Measurements from ENCODE around the gene FER.
"Not testable (repeated sequence)": the region's sequence is repeated elsewhere in the genome, so short reads cannot be mapped to it uniquely, and the experiment has no call there.

The FER gene

DNA sequence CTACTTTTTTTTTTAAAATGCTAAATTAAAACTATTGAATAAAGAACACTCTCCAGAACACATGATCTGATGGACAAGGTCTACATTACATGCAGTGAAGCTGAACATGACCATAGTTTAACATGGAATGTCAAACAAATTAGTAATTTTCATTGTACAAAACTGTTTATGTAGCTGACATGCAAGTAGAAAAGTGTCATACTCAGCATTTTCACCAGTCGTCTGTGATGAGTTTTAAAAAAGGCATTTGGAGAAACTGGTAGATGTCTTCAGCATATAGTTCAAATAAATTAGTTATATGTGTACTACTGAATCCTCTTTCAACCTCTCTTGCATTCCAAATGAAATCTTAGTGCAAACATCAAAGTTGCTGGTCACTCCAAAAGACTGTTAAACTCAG lies 301.9 kb downstream of the FER start:
- no peak for TF ChIP-seq CTCF (IDR thresholded peaks at IDR 0.05; ENCODE audit: low read length, missing control alignments)
- no peak overlapping the region for H3K4me3 ChIP-seq (replicated peaks; ENCODE audit: low read depth, low read length)
- DNase-seq (ENCODE audit: low read depth) = no peak

GRCh38 chr5:109050321-109050720 lies 302.6 kb downstream of the FER start:
- DNase-seq (ENCODE audit: low read depth); H3K4me3 ChIP-seq (replicated peaks; ENCODE audit: low read depth, low read length): not testable (repeated sequence)

GRCh38 chr5:109052216-109052615 lies 304.5 kb downstream of the FER start:
- DNase-seq (ENCODE audit: low read depth); H3K4me3 ChIP-seq (replicated peaks; ENCODE audit: low read depth, low read length): not testable (repeated sequence)

- no peak overlapping the region for H3K4me3 ChIP-seq (replicated peaks; ENCODE audit: low read depth, low read length)
- no peak for TF ChIP-seq CTCF (IDR thresholded peaks at IDR 0.05; ENCODE audit: low read length, missing control alignments)
- DNase-seq (ENCODE audit: low read depth) = peak; percentile 69
These were observed 306.3 kb downstream of the FER start for GRCh38 chr5:109053995-109054417.

DNA sequence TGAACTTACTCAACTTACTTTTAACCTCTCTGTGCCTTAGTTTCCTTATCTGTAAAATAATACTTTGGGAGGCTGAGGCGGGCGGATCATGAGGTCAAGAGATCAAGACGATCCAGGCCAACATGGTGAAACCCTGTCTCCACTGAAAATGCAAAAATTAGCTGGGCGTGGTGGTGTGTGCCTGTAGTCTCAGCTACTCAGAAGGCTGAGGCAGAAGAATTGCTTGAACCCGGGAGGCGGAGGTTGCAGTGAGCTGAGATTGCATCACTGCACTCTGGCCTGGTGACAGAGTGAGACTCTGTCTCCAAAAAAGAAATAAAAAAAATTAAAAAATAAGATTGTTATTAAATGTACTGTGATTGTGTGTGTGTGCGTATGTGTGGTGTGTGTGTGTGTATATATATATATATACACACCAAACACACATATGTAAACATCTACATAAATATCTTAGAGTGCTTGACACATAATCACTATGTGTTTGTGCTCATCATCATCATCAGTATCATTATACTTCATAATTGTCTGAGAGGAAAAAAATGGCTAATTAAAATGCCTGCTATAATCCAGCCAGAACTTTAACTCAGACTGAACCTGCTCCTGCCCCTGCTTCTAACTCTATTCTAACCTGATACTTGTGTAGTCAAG lies 312.8 kb downstream of the FER start:
- DNase-seq (ENCODE audit: low read depth) = no peak
- no peak for TF ChIP-seq CTCF (IDR thresholded peaks at IDR 0.05; ENCODE audit: low read length, missing control alignments)
- no peak overlapping the region for H3K4me3 ChIP-seq (replicated peaks; ENCODE audit: low read depth, low read length)

DNA sequence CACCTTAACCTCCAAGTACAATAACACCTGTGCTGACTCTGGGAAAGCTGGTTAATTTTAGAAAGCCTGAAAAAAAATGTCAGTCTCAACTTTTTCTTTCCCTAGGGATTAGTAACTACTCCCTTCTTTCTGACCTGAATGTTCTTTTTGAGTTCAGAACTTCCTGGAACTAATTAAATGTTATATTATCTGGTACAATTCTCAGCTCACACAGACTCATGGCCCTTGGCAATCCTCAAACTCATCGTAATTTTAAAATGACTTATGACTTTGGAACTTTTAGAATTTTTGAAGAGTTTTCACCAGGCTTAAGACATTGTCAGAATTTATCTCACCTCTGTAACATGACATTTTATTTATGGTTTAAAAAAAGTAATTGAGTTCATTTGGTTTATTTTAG lies 315.0 kb downstream of the FER start:
- TF ChIP-seq CTCF (IDR thresholded peaks at IDR 0.05; ENCODE audit: low read length, missing control alignments) = no peak
- no peak overlapping the region for H3K4me3 ChIP-seq (replicated peaks; ENCODE audit: low read depth, low read length)
- DNase-seq (ENCODE audit: low read depth) = no peak

- no peak for TF ChIP-seq CTCF (IDR thresholded peaks at IDR 0.05; ENCODE audit: low read length, missing control alignments)
- DNase-seq (ENCODE audit: low read depth) = peak; percentile 21
- H3K4me3 ChIP-seq (replicated peaks; ENCODE audit: low read depth, low read length) = no peak overlapping the region
These were observed 315.5 kb downstream of the FER start for GRCh38 chr5:109063223-109063622.

DNA sequence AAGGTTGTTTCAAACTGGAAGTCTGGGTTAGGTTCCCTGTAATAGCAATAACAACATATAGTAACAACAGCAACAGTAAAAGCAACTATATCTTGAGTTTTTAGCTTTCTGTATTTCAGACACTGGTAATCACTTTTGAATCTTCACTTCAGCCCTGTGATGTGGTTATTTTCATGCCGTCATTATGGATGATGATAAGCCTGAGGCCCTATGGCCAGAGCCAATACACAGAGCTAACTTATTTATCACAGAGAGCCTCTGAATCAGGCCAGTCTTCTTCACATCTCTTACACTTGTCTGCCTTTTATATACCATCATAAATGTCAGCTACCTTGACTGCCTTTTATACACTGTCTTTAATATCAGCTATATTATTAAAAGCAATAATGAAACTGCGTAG lies 329.0 kb downstream of the FER start:
- DNase-seq (ENCODE audit: low read depth) = no peak
- H3K4me3 ChIP-seq (replicated peaks; ENCODE audit: low read depth, low read length) = no peak overlapping the region
- no peak for TF ChIP-seq CTCF (IDR thresholded peaks at IDR 0.05; ENCODE audit: low read length, missing control alignments)

Data from fibroblast of pulmonary artery (primary cell).